Endodermal cell (in vitro differentiated cells): Measurements from ENCODE around the gene DROSHA. TPM values are rescaled to one million over a fixed set of nuclear protein-coding genes. Genes with fewer than 3 reads are reported as not detected.

Source experiments
- DNase-seq: peaks from one replicate; pipeline ENCODE4 v3.0.0-alpha.2; 2017
- H3K27ac ChIP-seq: 2 replicates; pipeline ENCODE4 v1.5.1; 2013; ENCODE audit warnings: mild to moderate bottlenecking, low read depth, low read length, moderate library complexity
- H3K27me3 ChIP-seq: 2 replicates; pipeline ENCODE4 v1.6.1; 2013; ENCODE audit warnings: mild to moderate bottlenecking, low read length, moderate library complexity; ENCODE audit not compliant: insufficient read depth, control insufficient read depth, poor library complexity, severe bottlenecking
- H3K36me3 ChIP-seq: 2 replicates; pipeline ENCODE4 v1.7.0; 2013; ENCODE audit warnings: mild to moderate bottlenecking, low read length, moderate library complexity; ENCODE audit not compliant: control insufficient read depth, insufficient read depth
- H3K4me1 ChIP-seq: one replicate; pipeline ENCODE4 v1.7.0; 2013; ENCODE audit warnings: low read length; ENCODE audit not compliant: control insufficient read depth, insufficient read depth
- H3K4me3 ChIP-seq: 2 replicates; pipeline ENCODE4 v1.5.1; 2013; ENCODE audit warnings: mild to moderate bottlenecking, low read length, moderate library complexity
- H3K9ac ChIP-seq: 2 replicates; pipeline ENCODE4 v1.6.1; 2013; ENCODE audit warnings: mild to moderate bottlenecking, low read length, moderate library complexity; ENCODE audit not compliant: poor library complexity, severe bottlenecking; ENCODE audit errors: extremely low read depth
- H3K9me3 ChIP-seq: 2 replicates; pipeline ENCODE4 v1.6.1; 2013; ENCODE audit warnings: mild to moderate bottlenecking, low read length, moderate library complexity; ENCODE audit not compliant: control insufficient read depth
- H3K27ac Mint-ChIP-seq: 2 replicates; pipeline ENCODE4 v1.8.0; 2020; ENCODE audit warnings: mixed read lengths
- H3K27me3 Mint-ChIP-seq: 2 replicates; pipeline ENCODE4 v1.8.0; 2021; ENCODE audit warnings: mild to moderate bottlenecking, mixed read lengths; ENCODE audit not compliant: insufficient read depth
- H3K36me3 Mint-ChIP-seq: 2 replicates; pipeline ENCODE4 v1.8.0; 2020; ENCODE audit warnings: low read depth, mixed read lengths
- H3K4me1 Mint-ChIP-seq: 2 replicates; pipeline ENCODE4 v1.8.0; 2020; ENCODE audit warnings: mixed read lengths
- H3K4me3 Mint-ChIP-seq: 2 replicates; pipeline ENCODE4 v1.8.0; 2020; ENCODE audit warnings: mild to moderate bottlenecking, moderate library complexity, mixed read lengths
- H3K9me3 Mint-ChIP-seq: 2 replicates; pipeline ENCODE4 v1.8.0; 2020; ENCODE audit warnings: mild to moderate bottlenecking, mixed read lengths
- WGBS, 2 experiments: methylation state at CpG; one replicate each; pipeline versions ENCODE4 v1.1.5 to v1.1.7; 2013; ENCODE audit warnings: missing lambda C conversion rate in 2 of 2, mixed read lengths in 1 of 2; ENCODE audit not compliant: insufficient coverage in 1 of 2, insufficient read length in 1 of 2; 5-methylcytosine and 5-hydroxymethylcytosine counted together
- total RNA-seq, 2 donors: library from RNA; stranded (reverse); fragmentation: NEBNext Ultra II Directional in 1 of 2; extraction: Animal tissue kit (Norgen Biotek cat#: 25700) in 1 of 2; gene quantifications; 2 replicates in 1 of 2; 3 replicates in 1 of 2; pipeline ENCODE4 v1.2.1, GENCODE V29; 2021
- TF ChIP-seq, protein P1 (sequence below): fragments of 200-600 bp; sonication (generic); conservative IDR thresholded peaks from 2 replicates; pipeline ENCODE4 v1.5.0; 2021; ENCODE audit warnings: antibody characterized with exemption, mild to moderate bottlenecking

DROSHA gene
- total RNA-seq, 2 donors from 2014 or later: 116 to 132 TPM

DNA sequence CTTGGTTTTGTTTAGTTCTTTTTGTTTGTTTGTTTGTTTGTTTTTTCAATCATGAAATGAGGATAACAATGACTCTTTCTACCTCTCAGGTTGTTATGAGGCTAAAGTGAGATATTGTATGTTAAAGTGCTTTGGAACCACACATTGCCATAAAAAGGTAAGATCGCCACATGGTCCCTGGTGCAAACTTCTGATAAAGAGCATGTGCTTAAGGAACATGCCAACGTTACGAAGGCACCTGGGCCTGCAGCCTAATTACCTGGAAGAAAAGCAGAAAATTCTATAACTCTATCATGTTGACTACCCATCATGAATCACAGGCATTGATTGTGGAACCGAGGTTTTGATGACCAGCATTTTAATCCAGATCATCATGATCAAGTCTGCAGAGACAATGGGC is 151.8 kb downstream of the DROSHA start:
- Histone ChIP-seq H3K36me3 (no peaks in the 10 kb centered on the region), H3K4me1 (peaks cover 5% of the 10 kb centered on the region), H3K27me3 (no peaks in the 10 kb centered on the region), H3K9ac (no peak overlapping the region), H3K27ac (no peak overlapping the region), H3K9me3 (no peaks in the 10 kb centered on the region), H3K4me3 (no peak overlapping the region)
- peaks cover 18% of the 10 kb centered on the region for H3K4me1 Mint-ChIP-seq
- H3K27ac Mint-ChIP-seq: no peak overlapping the region
- peaks cover 3% of the 10 kb centered on the region for H3K36me3 Mint-ChIP-seq
- no peak for DNase-seq
- 92 to 100% methylated on average over 2 to 4 of the region's 4 CpGs for WGBS, 2 experiments
- peaks cover 8% of the 10 kb centered on the region for H3K9me3 Mint-ChIP-seq
- TF ChIP-seq, protein P1, sequence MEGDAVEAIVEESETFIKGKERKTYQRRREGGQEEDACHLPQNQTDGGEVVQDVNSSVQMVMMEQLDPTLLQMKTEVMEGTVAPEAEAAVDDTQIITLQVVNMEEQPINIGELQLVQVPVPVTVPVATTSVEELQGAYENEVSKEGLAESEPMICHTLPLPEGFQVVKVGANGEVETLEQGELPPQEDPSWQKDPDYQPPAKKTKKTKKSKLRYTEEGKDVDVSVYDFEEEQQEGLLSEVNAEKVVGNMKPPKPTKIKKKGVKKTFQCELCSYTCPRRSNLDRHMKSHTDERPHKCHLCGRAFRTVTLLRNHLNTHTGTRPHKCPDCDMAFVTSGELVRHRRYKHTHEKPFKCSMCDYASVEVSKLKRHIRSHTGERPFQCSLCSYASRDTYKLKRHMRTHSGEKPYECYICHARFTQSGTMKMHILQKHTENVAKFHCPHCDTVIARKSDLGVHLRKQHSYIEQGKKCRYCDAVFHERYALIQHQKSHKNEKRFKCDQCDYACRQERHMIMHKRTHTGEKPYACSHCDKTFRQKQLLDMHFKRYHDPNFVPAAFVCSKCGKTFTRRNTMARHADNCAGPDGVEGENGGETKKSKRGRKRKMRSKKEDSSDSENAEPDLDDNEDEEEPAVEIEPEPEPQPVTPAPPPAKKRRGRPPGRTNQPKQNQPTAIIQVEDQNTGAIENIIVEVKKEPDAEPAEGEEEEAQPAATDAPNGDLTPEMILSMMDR: no peak
- no peaks in the 10 kb centered on the region for H3K27me3 Mint-ChIP-seq
- H3K4me3 Mint-ChIP-seq: no peak overlapping the region

DNA sequence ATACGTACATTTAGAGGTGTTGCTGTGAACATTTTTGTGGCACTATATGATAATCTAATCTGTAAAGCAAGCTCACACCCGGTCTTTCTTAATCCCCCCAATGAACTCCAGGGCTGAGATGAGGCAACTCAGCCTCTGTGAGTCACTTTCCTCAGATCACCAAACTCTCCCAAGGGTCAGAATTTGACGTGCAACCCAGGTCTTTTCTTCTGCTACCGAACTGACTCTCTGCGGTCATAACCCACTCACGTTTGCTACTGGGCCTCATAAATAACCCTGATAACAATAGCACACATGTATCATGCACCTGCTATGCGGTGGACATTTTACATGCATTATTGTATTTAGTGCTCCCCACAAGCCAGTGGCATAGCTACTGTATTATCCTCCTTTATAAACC is 153.1 kb downstream of the DROSHA start:
- no peaks in the 10 kb centered on the region for H3K36me3 Mint-ChIP-seq
- WGBS, 2 experiments: 82 to 86% methylated on average over 7 of the region's 7 CpGs

DNA sequence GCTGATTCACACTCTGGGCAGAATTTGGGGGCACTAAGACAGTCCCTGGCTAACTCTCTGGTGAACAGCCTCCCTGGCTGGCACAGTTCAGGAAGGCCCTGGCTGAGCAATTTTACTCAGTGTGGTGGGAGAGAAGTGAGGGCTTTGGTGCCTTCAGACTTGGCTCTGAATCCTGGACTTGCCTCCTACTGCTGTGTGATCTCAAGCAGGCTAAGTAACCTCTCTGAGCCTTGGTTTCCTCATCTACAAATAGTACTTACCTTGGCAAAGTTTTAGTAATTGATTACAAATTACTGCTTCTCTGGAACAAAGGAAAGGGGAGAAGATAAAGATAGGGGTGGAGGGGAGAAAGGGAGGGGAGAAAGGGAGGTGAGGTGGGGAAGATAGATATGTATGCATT is 153.8 kb downstream of the DROSHA start:
- no peak overlapping the region for H3K4me3 Mint-ChIP-seq
- Histone ChIP-seq H3K9me3 (no peaks in the 10 kb centered on the region), H3K36me3 (no peaks in the 10 kb centered on the region), H3K4me3 (no peak overlapping the region), H3K9ac (no peak overlapping the region), H3K27me3 (no peaks in the 10 kb centered on the region), H3K27ac (no peak overlapping the region), H3K4me1 (peaks cover 2% of the 10 kb centered on the region)
- H3K4me1 Mint-ChIP-seq: peaks cover 20% of the 10 kb centered on the region
- H3K27ac Mint-ChIP-seq: no peak overlapping the region
- H3K9me3 Mint-ChIP-seq: no peaks in the 10 kb centered on the region
- no peaks in the 10 kb centered on the region for H3K27me3 Mint-ChIP-seq
- DNase-seq: no peak
- TF ChIP-seq, protein P1: no peak
- no peaks in the 10 kb centered on the region for H3K36me3 Mint-ChIP-seq

More for the DNA sequence above, 153.1 kb downstream of the DROSHA start:
- no peak overlapping the region for H3K4me3 ChIP-seq
- H3K36me3 ChIP-seq: no peaks in the 10 kb centered on the region
- peaks cover 5% of the 10 kb centered on the region for H3K4me1 ChIP-seq
- no peaks in the 10 kb centered on the region for H3K27me3 ChIP-seq
- H3K27ac ChIP-seq: no peak overlapping the region
- no peaks in the 10 kb centered on the region for H3K9me3 Mint-ChIP-seq
- TF ChIP-seq, protein P1: no peak
- DNase-seq: no peak
- H3K4me1 Mint-ChIP-seq: peaks cover 18% of the 10 kb centered on the region
- no peak overlapping the region for H3K9ac ChIP-seq
- H3K27me3 Mint-ChIP-seq: no peaks in the 10 kb centered on the region
- no peak overlapping the region for H3K27ac Mint-ChIP-seq
- no peak overlapping the region for H3K4me3 Mint-ChIP-seq
- H3K9me3 ChIP-seq: no peaks in the 10 kb centered on the region
